ENCODE data around the gene OR51M1.
"Not testable (repeated sequence)": the region's sequence is repeated elsewhere in the genome, so short reads cannot be mapped to it uniquely, and the experiment has no call there.

Gene OR51M1

GRCh38 chr11:5383576-5383975 is at the start of gene OR51M1:
Gene OR51M1 (plus strand): TSS chr11:5383812. CDS start chr11:5389399, 5,587 bp downstream.
- Histone ChIP-seq H3K9me3 (ENCODE audit: severe bottlenecking) (no peaks in the 10 kb centered on the region), H3K27ac (no peak within 1 kb of the TSS), H3K27me3 (ENCODE audit: insufficient read depth, low read depth, severe bottlenecking) (peaks cover 57% of the 10 kb centered on the region), H3K4me3 (ENCODE audit: low read depth, low read length) (no peak within 1 kb of the TSS), H3K36me3 (no peaks in the 10 kb centered on the region)
- TF ChIP-seq CTCF (IDR thresholded peaks at IDR 0.05; ENCODE audit: low read depth, low read length): no peak
- DNase-seq: no peak

- DNase-seq: no peak
- Histone ChIP-seq H3K9me3 (ENCODE audit: severe bottlenecking) (no peaks in the 10 kb centered on the region), H3K27me3 (ENCODE audit: insufficient read depth, low read depth, severe bottlenecking) (peaks cover 40% of the 10 kb centered on the region), H3K4me3 (ENCODE audit: low read depth, low read length) (no peak overlapping the region), H3K36me3 (no peaks in the 10 kb centered on the region), H3K27ac (no peak overlapping the region)
- TF ChIP-seq CTCF (IDR thresholded peaks at IDR 0.05; ENCODE audit: low read depth, low read length): no peak
Measured at GRCh38 chr11:5335170-5335569, 48.4 kb upstream of the OR51M1 start.

- Histone ChIP-seq H3K27ac (no peak overlapping the region), H3K9me3 (ENCODE audit: severe bottlenecking) (no peaks in the 10 kb centered on the region), H3K36me3 (no peaks in the 10 kb centered on the region), H3K27me3 (ENCODE audit: insufficient read depth, low read depth, severe bottlenecking) (peaks cover 40% of the 10 kb centered on the region), H3K4me3 (ENCODE audit: low read depth, low read length) (no peak overlapping the region)
- no peak for TF ChIP-seq CTCF (IDR thresholded peaks at IDR 0.05; ENCODE audit: low read depth, low read length)
- no peak for DNase-seq
Measured at GRCh38 chr11:5336331-5336730, 47.3 kb upstream of the OR51M1 start.

- not testable (repeated sequence) for H3K4me3 ChIP-seq (ENCODE audit: low read depth, low read length); H3K27ac ChIP-seq; DNase-seq; H3K36me3 ChIP-seq; H3K9me3 ChIP-seq (ENCODE audit: severe bottlenecking)
- peaks cover 38% of the 10 kb centered on the region for H3K27me3 ChIP-seq (ENCODE audit: insufficient read depth, low read depth, severe bottlenecking)
Measured at GRCh38 chr11:5337253-5337652, 46.4 kb upstream of the OR51M1 start.

- TF ChIP-seq CTCF (IDR thresholded peaks at IDR 0.05; ENCODE audit: low read depth, low read length): no peak
- Histone ChIP-seq H3K36me3 (no peaks in the 10 kb centered on the region), H3K9me3 (ENCODE audit: severe bottlenecking) (no peaks in the 10 kb centered on the region), H3K27me3 (ENCODE audit: insufficient read depth, low read depth, severe bottlenecking) (peaks cover 42% of the 10 kb centered on the region), H3K4me3 (ENCODE audit: low read depth, low read length) (no peak overlapping the region), H3K27ac (no peak overlapping the region)
- DNase-seq: no peak
Measured at GRCh38 chr11:5339771-5340322, 43.8 kb upstream of the OR51M1 start.

- no peak for TF ChIP-seq CTCF (IDR thresholded peaks at IDR 0.05; ENCODE audit: low read depth, low read length)
- H3K9me3 ChIP-seq (ENCODE audit: severe bottlenecking): no peaks in the 10 kb centered on the region
- no peak within 1 kb of the TSS for H3K4me3 ChIP-seq (ENCODE audit: low read depth, low read length)
- no peaks in the 10 kb centered on the region for H3K36me3 ChIP-seq
- H3K27me3 ChIP-seq (ENCODE audit: insufficient read depth, low read depth, severe bottlenecking): peaks cover 37% of the 10 kb centered on the region
- DNase-seq: no peak
- no peak within 1 kb of the TSS for H3K27ac ChIP-seq
Measured at GRCh38 chr11:5343474-5344335, 39.9 kb upstream of the OR51M1 start, which contains the start of gene OR51B5. Gene OR51B5 (minus strand): TSS chr11:5343524. CDS start chr11:5343524, 0 bp downstream.

All from WERI-Rb-1 (cell line).